Measurements from ENCODE around the gene CD79A.
"Not testable (repeated sequence)": the region's sequence is repeated elsewhere in the genome, so short reads cannot be mapped to it uniquely, and the experiment has no call there.

- not testable (repeated sequence) for TF ChIP-seq POLR2A, CTCF (IDR thresholded peaks at IDR 0.05)
Observed at GRCh38 chr19:41875973-41876372, 1.1 kb upstream of the CD79A start.

All from thyroid gland (tissue), 4 donors.